IPS-NIHi11 (cell line): ENCODE data around the gene DSC1.
"Not testable (repeated sequence)": the region's sequence is repeated elsewhere in the genome, so short reads cannot be mapped to it uniquely, and the experiment has no call there.

Source experiments
- DNase-seq: peaks from one replicate; pipeline ENCODE4 v3.0.0; 2012; ENCODE audit warnings: mixed read lengths, low spot score

The DSC1 gene

GRCh38 chr18:31162825-31163435 lies at the start of gene DSC1:
TSS of gene DSC1 (minus strand) at chr18:31162856. CDS start at chr18:31162594, 262 bp downstream.
- DNase-seq: no peak

- no peak for DNase-seq
Observed at GRCh38 chr18:31211047-31211446, 48.4 kb upstream of the DSC1 start.

- DNase-seq: no peak
Observed at GRCh38 chr18:31209041-31209440, 46.4 kb upstream of the DSC1 start.

GRCh38 chr18:31207391-31207790 lies 44.7 kb upstream of the DSC1 start:
- no peak for DNase-seq

- peak; percentile 69 for DNase-seq
Observed at GRCh38 chr18:31206787-31207381, 44.2 kb upstream of the DSC1 start.

GRCh38 chr18:31206071-31206470 lies 43.4 kb upstream of the DSC1 start:
- no peak for DNase-seq

- DNase-seq: no peak
Observed at GRCh38 chr18:31205273-31205672, 42.6 kb upstream of the DSC1 start.

- DNase-seq: no peak
Observed at GRCh38 chr18:31204833-31205232, 42.2 kb upstream of the DSC1 start.

- DNase-seq: no peak
Observed at GRCh38 chr18:31204166-31204565, 41.5 kb upstream of the DSC1 start.

- DNase-seq: no peak
Observed at GRCh38 chr18:31203794-31204148, 41.1 kb upstream of the DSC1 start.

- no peak for DNase-seq
Observed at GRCh38 chr18:31203096-31203793, 40.6 kb upstream of the DSC1 start.

- no peak for DNase-seq
Observed at GRCh38 chr18:31199190-31199769, 36.6 kb upstream of the DSC1 start.

- no peak for DNase-seq
Observed at GRCh38 chr18:31197676-31198075, 35.0 kb upstream of the DSC1 start.

GRCh38 chr18:31195063-31195462 lies 32.4 kb upstream of the DSC1 start:
- no peak for DNase-seq

- DNase-seq: no peak
Observed at GRCh38 chr18:31192086-31192776, 29.6 kb upstream of the DSC1 start.

GRCh38 chr18:31190919-31191318 lies 28.3 kb upstream of the DSC1 start:
- DNase-seq: no peak

GRCh38 chr18:31189757-31190156 lies 27.1 kb upstream of the DSC1 start:
- no peak for DNase-seq

GRCh38 chr18:31185186-31185950 lies 22.7 kb upstream of the DSC1 start:
- no peak for DNase-seq

GRCh38 chr18:31183302-31183701 lies 20.6 kb upstream of the DSC1 start:
- no peak for DNase-seq

- DNase-seq: not testable (repeated sequence)
Observed at GRCh38 chr18:31177369-31177768, 14.7 kb upstream of the DSC1 start.

- DNase-seq: no peak
Observed at GRCh38 chr18:31176531-31176930, 13.9 kb upstream of the DSC1 start.
